WERI-Rb-1 (cell line): ENCODE measurements around the gene LCE6A.

Source experiments
- DNase-seq: peaks from one replicate; pipeline ENCODE4 v3.0.0-alpha.2; 2020
- H3K27ac ChIP-seq: fragments of 250-450 bp; sonication (Bioruptor Pico); 2 replicates; pipeline ENCODE4 v1.5.1; 2020; ENCODE audit warnings: mild to moderate bottlenecking, moderate library complexity
- H3K27me3 ChIP-seq: fragments of 250-450 bp; sonication (Bioruptor Pico); 2 replicates; pipeline ENCODE4 v1.5.1; 2021; ENCODE audit warnings: mild to moderate bottlenecking, low read depth, moderate library complexity; ENCODE audit not compliant: insufficient read depth, severe bottlenecking
- H3K36me3 ChIP-seq: fragments of 250-450 bp; sonication (Bioruptor Pico); 2 replicates; pipeline ENCODE4 v1.5.1; 2020; ENCODE audit warnings: mild to moderate bottlenecking, moderate library complexity
- H3K4me3 ChIP-seq: 2 replicates; pipeline ENCODE4 v1.5.1; 2011; ENCODE audit warnings: low read depth, mild to moderate bottlenecking, control low read depth, low read length
- H3K9me3 ChIP-seq: fragments of 250-450 bp; sonication (Bioruptor Pico); 2 replicates; pipeline ENCODE4 v1.5.1; 2021; ENCODE audit warnings: mild to moderate bottlenecking, moderate library complexity; ENCODE audit not compliant: severe bottlenecking
- TF ChIP-seq, protein P1 (sequence below): IDR thresholded peaks from 2 replicates; pipeline ENCODE4 v1.5.1; 2011; ENCODE audit warnings: low read depth, mild to moderate bottlenecking, control low read depth, inconsistent platforms, low read length

The LCE6A gene, protein sequence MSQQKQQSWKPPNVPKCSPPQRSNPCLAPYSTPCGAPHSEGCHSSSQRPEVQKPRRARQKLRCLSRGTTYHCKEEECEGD

DNA sequence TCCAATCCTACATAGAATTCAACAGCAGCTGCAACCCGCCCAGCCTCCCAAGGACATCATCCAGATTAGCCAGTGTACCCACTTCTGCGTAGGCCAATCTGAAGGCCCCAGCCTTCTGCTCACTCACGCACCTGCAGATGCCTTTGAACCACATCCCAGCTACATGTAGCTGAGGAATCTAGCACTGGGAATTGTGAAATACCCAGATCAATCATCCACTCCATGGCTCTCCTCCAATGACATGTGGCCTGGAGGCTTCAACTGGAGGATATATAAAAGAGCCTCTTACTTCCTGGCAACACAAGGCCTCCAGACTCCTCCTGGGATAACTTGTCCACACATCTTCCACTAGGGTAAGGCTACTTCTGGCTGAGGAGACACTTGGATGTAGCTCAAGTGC, at the start of gene LCE6A:
LCE6A (plus strand) TSS at position 301 of the 400 bp plus-strand sequence. CDS start 665 bp downstream, outside the sequence.
- Histone ChIP-seq H3K4me3 (no peak within 1 kb of the TSS), H3K36me3 (no peaks in the 10 kb centered on the region), H3K27ac (no peak within 1 kb of the TSS), H3K27me3 (peaks cover 90% of the 10 kb centered on the region), H3K9me3 (no peaks in the 10 kb centered on the region)
- no peak for DNase-seq
- TF ChIP-seq, protein P1, sequence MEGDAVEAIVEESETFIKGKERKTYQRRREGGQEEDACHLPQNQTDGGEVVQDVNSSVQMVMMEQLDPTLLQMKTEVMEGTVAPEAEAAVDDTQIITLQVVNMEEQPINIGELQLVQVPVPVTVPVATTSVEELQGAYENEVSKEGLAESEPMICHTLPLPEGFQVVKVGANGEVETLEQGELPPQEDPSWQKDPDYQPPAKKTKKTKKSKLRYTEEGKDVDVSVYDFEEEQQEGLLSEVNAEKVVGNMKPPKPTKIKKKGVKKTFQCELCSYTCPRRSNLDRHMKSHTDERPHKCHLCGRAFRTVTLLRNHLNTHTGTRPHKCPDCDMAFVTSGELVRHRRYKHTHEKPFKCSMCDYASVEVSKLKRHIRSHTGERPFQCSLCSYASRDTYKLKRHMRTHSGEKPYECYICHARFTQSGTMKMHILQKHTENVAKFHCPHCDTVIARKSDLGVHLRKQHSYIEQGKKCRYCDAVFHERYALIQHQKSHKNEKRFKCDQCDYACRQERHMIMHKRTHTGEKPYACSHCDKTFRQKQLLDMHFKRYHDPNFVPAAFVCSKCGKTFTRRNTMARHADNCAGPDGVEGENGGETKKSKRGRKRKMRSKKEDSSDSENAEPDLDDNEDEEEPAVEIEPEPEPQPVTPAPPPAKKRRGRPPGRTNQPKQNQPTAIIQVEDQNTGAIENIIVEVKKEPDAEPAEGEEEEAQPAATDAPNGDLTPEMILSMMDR = no peak

DNA sequence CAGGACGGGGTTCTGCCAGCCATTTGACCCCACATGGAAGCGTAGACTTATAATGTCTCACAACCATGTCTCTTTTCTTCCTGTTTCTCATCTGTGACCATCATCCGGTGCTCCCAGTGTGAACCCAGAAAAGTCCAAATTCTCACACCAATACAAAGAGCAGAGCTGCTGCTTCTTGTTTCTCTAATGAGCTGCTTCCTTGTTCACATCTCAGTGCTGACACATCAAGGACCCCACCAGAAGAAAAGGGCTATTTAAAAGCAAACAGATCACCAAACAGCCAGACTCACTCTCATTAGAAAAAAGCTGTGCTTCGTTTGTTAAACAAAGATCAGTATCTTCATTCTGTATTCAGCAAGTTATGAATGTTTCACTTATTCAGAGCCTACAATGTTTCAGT, 47.0 kb upstream of the LCE6A start:
- DNase-seq = no peak
- Histone ChIP-seq H3K36me3 (no peaks in the 10 kb centered on the region), H3K27me3 (peaks cover 25% of the 10 kb centered on the region), H3K27ac (no peak overlapping the region), H3K9me3 (peaks cover 2% of the 10 kb centered on the region), H3K4me3 (no peak overlapping the region)
- TF ChIP-seq, protein P1 = no peak

DNA sequence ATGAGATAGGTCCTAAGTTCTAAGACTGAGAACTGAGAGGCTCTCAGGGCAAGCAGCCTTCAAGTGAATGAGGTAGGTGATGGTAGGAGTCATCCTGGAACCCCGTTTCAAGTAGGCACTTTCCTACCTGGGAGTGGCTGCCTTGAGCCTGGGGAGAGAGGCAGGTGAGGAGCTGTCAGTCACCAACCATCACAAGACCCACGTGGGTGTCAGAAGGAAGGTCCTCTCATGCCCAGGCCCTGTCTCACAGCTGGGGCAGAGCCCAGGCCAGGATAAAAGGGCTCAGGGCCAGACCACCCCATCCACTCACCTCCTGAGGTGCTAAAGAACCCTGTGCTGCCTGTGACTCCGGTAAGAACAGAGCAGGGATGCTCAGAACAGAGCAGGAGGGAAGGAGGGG, 46.2 kb upstream of the LCE6A start, which contains the start of gene LCE1D:
LCE1D (plus strand) TSS at position 301 of the 400 bp plus-strand sequence. CDS start 1,074 bp downstream, outside the sequence.
- H3K27me3 ChIP-seq = peaks cover 32% of the 10 kb centered on the region
- H3K36me3 ChIP-seq = no peaks in the 10 kb centered on the region
- no peak for DNase-seq
- H3K9me3 ChIP-seq = peaks cover 2% of the 10 kb centered on the region
- H3K27ac ChIP-seq = no peak within 1 kb of the TSS
- H3K4me3 ChIP-seq = no peak within 1 kb of the TSS
- TF ChIP-seq, protein P1 = no peak

DNA sequence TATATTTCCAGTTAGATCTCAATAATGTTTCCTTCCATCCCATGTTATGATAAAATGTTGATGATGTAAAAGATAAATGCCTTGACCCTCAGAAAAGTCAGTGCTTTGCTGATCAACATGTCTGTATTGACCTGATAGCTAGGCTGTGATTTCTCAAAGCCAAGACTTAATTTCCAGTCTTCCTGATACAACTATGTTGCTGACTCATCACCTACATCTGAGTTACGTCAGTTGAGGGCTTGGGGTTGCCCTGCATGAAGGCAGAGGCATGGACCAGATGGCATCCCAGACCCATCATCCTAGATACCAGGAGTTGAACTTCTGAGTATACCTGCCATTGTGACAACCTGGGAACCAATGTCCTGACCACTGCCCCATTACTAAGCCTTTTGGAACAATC, 41.3 kb upstream of the LCE6A start:
- H3K9me3 ChIP-seq = peaks cover 2% of the 10 kb centered on the region
- no peak overlapping the region for H3K4me3 ChIP-seq
- peaks cover 78% of the 10 kb centered on the region for H3K27me3 ChIP-seq
- TF ChIP-seq, protein P1 = no peak
- DNase-seq = no peak
- H3K36me3 ChIP-seq = no peaks in the 10 kb centered on the region
- H3K27ac ChIP-seq = no peak overlapping the region

DNA sequence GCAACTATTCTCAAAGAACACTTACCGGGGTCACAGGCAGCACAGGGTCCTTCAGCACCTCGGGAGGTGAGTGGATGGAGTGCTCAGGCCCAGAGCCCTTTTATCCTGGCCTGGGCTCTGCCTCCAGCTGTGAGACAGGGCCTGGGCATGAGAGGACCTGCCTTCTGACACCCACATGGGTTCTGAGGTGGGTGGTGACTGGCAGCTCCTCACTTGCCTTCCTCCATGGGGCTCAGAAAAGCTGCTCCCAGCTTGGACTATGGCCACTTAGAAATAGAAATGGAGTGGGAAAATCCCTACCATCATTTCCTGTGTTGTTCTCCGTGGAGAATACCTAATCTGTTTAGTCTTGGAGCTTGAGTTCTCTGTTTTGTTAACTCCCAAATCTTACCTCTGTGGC, 36.1 kb upstream of the LCE6A start, which contains the start of gene LCE1C:
LCE1C (minus strand) TSS at position 76 of the 400 bp plus-strand sequence. CDS start 1,173 bp downstream, outside the sequence.
- DNase-seq = no peak
- Histone ChIP-seq H3K27me3 (peaks cover 84% of the 10 kb centered on the region), H3K27ac (no peak within 1 kb of the TSS), H3K9me3 (peaks cover 2% of the 10 kb centered on the region), H3K36me3 (no peaks in the 10 kb centered on the region), H3K4me3 (no peak within 1 kb of the TSS)
- TF ChIP-seq, protein P1 = no peak

DNA sequence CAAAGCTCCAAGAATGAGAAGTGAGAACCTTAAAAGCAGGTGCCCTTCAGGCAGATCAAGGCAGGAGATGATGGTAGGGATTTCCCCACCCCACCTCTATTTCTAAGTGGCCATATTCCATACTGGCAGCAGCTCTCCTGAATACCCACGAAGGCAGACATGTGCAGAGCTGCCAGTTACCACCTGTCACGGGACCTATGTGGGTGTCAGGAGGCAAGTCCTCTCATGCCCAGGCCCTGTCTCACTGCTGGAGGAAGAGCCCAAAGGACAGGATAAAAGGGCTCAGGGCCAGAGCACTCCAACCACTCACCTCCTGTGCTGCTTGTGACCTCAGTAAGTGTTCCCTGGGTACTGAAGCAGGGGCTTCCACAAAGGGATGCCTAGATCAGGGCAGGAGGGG, 31.6 kb upstream of the LCE6A start:
- no peak for DNase-seq
- Histone ChIP-seq H3K9me3 (peaks cover 6% of the 10 kb centered on the region), H3K27me3 (peaks cover 81% of the 10 kb centered on the region), H3K36me3 (no peaks in the 10 kb centered on the region), H3K27ac (no peak overlapping the region), H3K4me3 (no peak overlapping the region)
- TF ChIP-seq, protein P1 = no peak
